SJSA1 (cell line): ENCODE results near the gene LRRFIP1. TPM values are rescaled to one million over a fixed set of nuclear protein-coding genes. Genes with fewer than 3 reads are reported as not detected.
A peak's percentile ranks its signal among the peaks of the same experiment; 100 is the strongest.
"Not testable (repeated sequence)": the region's sequence is repeated elsewhere in the genome, so short reads cannot be mapped to it uniquely, and the experiment has no call there.

ENCODE experiments used
- DNase-seq, 2 experiments: peaks; one replicate each; pipeline ENCODE4 v3.0.0-alpha.2; 2015 to 2020; ENCODE audit warnings: low spot score in 2 of 2, low read depth in 1 of 2
- H3K27ac ChIP-seq: fragments of 250-450 bp; sonication (Bioruptor Pico); 2 replicates; pipeline ENCODE4 v1.5.1; 2020; ENCODE audit warnings: mild to moderate bottlenecking, moderate library complexity
- H3K27me3 ChIP-seq: fragments of 250-450 bp; sonication (Bioruptor Pico); replicated peaks from 2 replicates; pipeline ENCODE4 v1.5.1; 2020; ENCODE audit warnings: mild to moderate bottlenecking, moderate library complexity
- H3K36me3 ChIP-seq: fragments of 250-450 bp; sonication (Bioruptor Pico); 2 replicates; pipeline ENCODE4 v1.5.1; 2020; ENCODE audit warnings: mild to moderate bottlenecking
- H3K4me1 ChIP-seq: fragments of 250-450 bp; sonication (Bioruptor Pico); replicated peaks from 2 replicates; pipeline ENCODE4 v1.6.1; 2021; ENCODE audit warnings: mild to moderate bottlenecking
- H3K4me3 ChIP-seq: fragments of 250-450 bp; sonication (Bioruptor Pico); 2 replicates; pipeline ENCODE4 v1.5.1; 2020; ENCODE audit warnings: mild to moderate bottlenecking
- H3K9me3 ChIP-seq: fragments of 250-450 bp; sonication (Bioruptor Pico); replicated peaks from 2 replicates; pipeline ENCODE4 v1.5.1; 2020; ENCODE audit warnings: mild to moderate bottlenecking
- total RNA-seq: library from RNA; depleted of rRNA; stranded (reverse); fragments of >200 nt; shearing (Covaris generic); gene quantifications from 2 replicates; pipeline ENCODE4 v1.2.3, GENCODE V29; 2014

Gene LRRFIP1
- total RNA-seq, 1 experiment from 2014 or later, result 76.7 TPM

DNA sequence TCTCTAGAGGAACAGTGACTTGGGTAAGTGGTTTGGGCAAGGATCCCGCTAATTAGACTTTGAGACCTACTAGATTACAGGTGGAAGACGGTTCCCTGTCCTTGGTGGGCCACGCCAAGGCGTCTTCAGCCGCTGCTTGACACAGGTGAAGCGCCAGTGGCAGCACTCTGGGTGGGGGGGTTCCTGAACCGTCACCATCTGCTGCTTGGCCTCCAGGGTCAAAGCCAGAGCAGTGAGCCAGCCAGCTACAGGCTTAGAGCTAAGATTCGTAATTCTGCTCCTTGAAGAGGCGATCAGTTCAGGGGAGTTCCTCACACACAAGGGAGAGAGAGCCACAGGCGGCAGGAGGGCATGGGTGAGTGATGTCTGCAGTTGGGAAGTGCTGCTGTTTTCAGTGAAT is 131.8 kb downstream of the LRRFIP1 start:
- H3K4me1 ChIP-seq, result peaks cover 13% of the 10 kb centered on the region
- peaks cover 78% of the 10 kb centered on the region for H3K36me3 ChIP-seq
- no peak overlapping the region for H3K27ac ChIP-seq
- no peak overlapping the region for H3K4me3 ChIP-seq
- no peaks in the 10 kb centered on the region for H3K9me3 ChIP-seq
- H3K27me3 ChIP-seq, result no peaks in the 10 kb centered on the region
- DNase-seq, result peak in 1 of 2 experiments; percentile 33

GRCh38 chr2:237760506-237761502 is 133.4 kb downstream of the LRRFIP1 start:
- Histone ChIP-seq H3K4me1 (peaks cover 13% of the 10 kb centered on the region), H3K9me3 (no peaks in the 10 kb centered on the region), H3K4me3 (no peak overlapping the region), H3K27ac (no peak overlapping the region), H3K36me3 (peaks cover 64% of the 10 kb centered on the region), H3K27me3 (no peaks in the 10 kb centered on the region)
- DNase-seq, result peak in 1 of 2 experiments; percentile 34

GRCh38 chr2:237762291-237763182 is 135.2 kb downstream of the LRRFIP1 start:
- H3K27ac ChIP-seq, H3K4me3 ChIP-seq, H3K9me3 ChIP-seq, H3K27me3 ChIP-seq: not testable (repeated sequence)
- Histone ChIP-seq H3K36me3 (peaks cover 63% of the 10 kb centered on the region), H3K4me1 (peaks cover 13% of the 10 kb centered on the region)
- peak in 1 of 2 experiments; percentile 36 for DNase-seq

- no peaks in the 10 kb centered on the region for H3K9me3 ChIP-seq
- peaks cover 51% of the 10 kb centered on the region for H3K36me3 ChIP-seq
- no peak overlapping the region for H3K4me3 ChIP-seq
- H3K27ac ChIP-seq, result no peak overlapping the region
- no peak for DNase-seq
- H3K27me3 ChIP-seq, result no peaks in the 10 kb centered on the region
- peaks cover 13% of the 10 kb centered on the region for H3K4me1 ChIP-seq
Observed at GRCh38 chr2:237763812-237764211, 136.4 kb downstream of the LRRFIP1 start.

- H3K4me3 ChIP-seq, H3K9me3 ChIP-seq, DNase-seq, H3K27me3 ChIP-seq, H3K27ac ChIP-seq: not testable (repeated sequence)
- Histone ChIP-seq H3K4me1 (peaks cover 13% of the 10 kb centered on the region), H3K36me3 (peaks cover 53% of the 10 kb centered on the region)
Observed at GRCh38 chr2:237765122-237765521, 137.7 kb downstream of the LRRFIP1 start.

DNA sequence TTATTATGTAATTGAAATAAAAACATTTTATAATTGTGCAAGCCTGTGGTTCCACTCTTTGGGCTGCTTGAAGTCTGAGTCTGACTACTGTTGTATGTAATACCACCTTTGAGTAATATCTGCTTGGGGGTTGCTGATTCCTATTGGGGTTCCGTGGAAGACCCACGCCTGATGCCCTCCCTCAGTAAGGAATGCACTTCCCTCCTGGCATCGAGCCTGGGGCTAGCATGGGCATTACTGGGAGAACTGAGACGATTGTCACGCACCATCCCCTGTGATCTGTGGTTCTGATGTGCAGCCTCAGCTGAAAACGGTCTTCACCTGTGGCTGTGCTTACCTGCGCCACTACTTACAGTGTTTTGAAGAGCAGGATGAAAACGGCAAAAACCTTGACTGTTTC is 138.5 kb downstream of the LRRFIP1 start:
- Histone ChIP-seq H3K9me3 (no peaks in the 10 kb centered on the region), H3K4me1 (peaks cover 9% of the 10 kb centered on the region), H3K4me3 (no peak overlapping the region), H3K27me3 (no peaks in the 10 kb centered on the region), H3K36me3 (peaks cover 52% of the 10 kb centered on the region), H3K27ac (no peak overlapping the region)
- no peak for DNase-seq

DNA sequence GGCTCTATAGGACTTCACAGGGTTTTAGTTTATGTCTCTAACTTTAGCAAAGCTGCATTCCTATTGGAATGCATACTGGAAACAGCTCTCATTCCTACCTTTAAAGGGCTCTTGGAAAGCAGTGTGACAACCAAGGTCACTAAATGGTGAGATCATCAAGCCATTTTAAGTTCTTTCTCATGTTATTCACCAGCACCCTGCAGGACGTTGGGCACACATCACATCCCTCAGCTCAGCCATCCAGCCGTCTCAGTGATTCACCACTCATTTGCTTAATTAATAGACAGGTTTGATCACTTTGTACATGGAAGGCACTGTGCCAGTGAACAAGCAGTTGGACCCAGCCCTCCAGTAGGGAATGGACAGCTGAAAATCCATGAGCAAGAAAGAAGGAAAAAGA is 139.0 kb downstream of the LRRFIP1 start:
- DNase-seq, result no peak
- Histone ChIP-seq H3K27me3 (no peaks in the 10 kb centered on the region), H3K9me3 (no peaks in the 10 kb centered on the region), H3K4me3 (no peak overlapping the region), H3K4me1 (peaks cover 9% of the 10 kb centered on the region), H3K27ac (no peak overlapping the region), H3K36me3 (peaks cover 48% of the 10 kb centered on the region)

DNA sequence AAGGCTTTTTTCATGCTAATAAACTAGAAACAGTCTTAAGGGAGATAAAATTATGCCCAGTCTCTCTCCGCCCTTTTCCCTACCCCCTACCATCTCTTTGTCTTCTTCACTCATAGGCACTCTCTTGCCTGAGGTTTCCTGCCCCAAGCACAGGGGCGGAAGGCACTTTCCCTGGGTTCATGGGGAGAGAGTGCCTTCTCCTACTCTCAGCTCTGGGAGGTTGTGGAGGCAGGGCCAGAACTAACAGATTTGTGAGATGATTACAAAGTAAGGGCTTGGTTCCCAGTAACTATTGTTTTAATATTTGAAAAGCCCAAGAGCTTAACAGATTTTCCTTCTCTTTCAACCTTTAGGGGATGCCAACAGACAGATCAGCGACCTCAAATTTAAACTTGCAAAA is 145.1 kb downstream of the LRRFIP1 start:
- Histone ChIP-seq H3K9me3 (no peaks in the 10 kb centered on the region), H3K36me3 (peaks cover 61% of the 10 kb centered on the region), H3K4me1 (no peaks in the 10 kb centered on the region), H3K27me3 (no peaks in the 10 kb centered on the region), H3K4me3 (no peak overlapping the region), H3K27ac (no peak overlapping the region)
- DNase-seq, result no peak

DNA sequence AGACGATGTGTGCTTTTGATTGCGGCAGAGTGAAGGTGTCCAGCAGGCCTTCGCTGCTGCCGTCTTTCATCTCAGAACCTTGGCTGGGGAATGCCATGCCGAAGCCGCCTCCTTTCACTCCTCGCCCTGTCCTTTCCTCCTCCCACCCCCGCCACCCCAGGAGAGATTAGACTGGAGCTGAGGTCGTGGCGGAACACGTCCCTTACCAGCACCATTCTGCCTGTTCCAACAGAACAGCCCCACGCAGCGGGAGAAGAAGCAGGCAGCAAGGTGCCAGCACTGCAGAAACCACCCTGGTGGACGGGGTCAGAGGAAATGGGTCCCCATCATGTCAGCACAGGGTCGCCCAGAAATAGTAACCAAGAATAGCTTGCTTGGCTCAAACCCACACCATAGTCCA is 146.4 kb downstream of the LRRFIP1 start:
- Histone ChIP-seq H3K27me3 (no peaks in the 10 kb centered on the region), H3K9me3 (no peaks in the 10 kb centered on the region), H3K4me3 (no peak overlapping the region), H3K36me3 (peaks cover 73% of the 10 kb centered on the region), H3K27ac (no peak overlapping the region), H3K4me1 (no peaks in the 10 kb centered on the region)
- DNase-seq, result no peak

- H3K27ac ChIP-seq, result no peak overlapping the region
- peaks cover 64% of the 10 kb centered on the region for H3K36me3 ChIP-seq
- no peak overlapping the region for H3K4me3 ChIP-seq
- DNase-seq, result peak; percentile 34 to 67
- no peaks in the 10 kb centered on the region for H3K4me1 ChIP-seq
- no peaks in the 10 kb centered on the region for H3K27me3 ChIP-seq
- H3K9me3 ChIP-seq, result no peaks in the 10 kb centered on the region
Observed at GRCh38 chr2:237774811-237775553, 147.6 kb downstream of the LRRFIP1 start.

DNA sequence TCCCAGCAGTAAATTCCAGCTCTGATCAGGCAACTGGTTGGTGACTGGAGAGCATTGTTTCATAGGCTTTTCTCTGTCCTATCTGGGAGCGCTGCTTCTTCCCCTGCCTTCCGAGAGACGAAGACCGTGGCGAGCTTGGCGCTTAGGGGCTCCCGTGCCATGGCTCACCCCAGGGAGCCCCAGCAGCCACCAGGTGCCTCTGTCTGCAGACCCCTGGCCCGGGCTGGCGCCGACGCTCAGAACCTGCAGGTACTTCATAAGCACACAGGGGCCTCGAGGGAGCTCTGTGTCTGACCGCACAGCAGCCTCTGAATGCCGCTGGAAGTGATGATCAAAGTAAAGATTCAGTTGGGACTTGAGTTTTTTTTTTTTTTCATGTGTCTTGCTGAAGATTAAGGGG is 152.1 kb downstream of the LRRFIP1 start:
- H3K27ac ChIP-seq, result no peak overlapping the region
- peaks cover 68% of the 10 kb centered on the region for H3K36me3 ChIP-seq
- H3K9me3 ChIP-seq, result no peaks in the 10 kb centered on the region
- no peaks in the 10 kb centered on the region for H3K4me1 ChIP-seq
- no peak overlapping the region for H3K4me3 ChIP-seq
- no peaks in the 10 kb centered on the region for H3K27me3 ChIP-seq
- no peak for DNase-seq

DNA sequence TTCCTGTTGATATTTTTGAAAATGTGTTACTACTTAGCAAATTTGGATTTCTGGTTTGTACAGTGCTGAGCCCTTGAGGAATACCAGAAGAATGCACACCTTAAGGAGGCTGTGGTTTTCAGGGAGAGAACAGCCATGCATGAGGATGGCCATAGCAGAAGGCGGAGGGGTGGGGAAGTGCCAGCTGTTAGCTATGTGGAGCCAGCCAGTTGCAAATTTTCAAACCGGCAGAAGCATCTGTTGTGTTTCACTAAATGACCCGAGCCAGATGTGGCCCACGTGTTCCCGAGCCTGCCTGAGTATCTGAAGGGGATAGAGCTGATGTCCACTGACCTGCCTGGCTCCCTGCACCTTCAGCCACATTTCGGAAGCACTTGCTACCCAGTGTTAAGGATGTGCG is 154.8 kb downstream of the LRRFIP1 start:
- Histone ChIP-seq H3K9me3 (peaks cover 2% of the 10 kb centered on the region; the same call in 1 of the 2 replicates), H3K4me3 (no peak overlapping the region), H3K27ac (no peak overlapping the region), H3K4me1 (no peaks in the 10 kb centered on the region), H3K27me3 (no peaks in the 10 kb centered on the region), H3K36me3 (peaks cover 46% of the 10 kb centered on the region)
- DNase-seq, result no peak

DNA sequence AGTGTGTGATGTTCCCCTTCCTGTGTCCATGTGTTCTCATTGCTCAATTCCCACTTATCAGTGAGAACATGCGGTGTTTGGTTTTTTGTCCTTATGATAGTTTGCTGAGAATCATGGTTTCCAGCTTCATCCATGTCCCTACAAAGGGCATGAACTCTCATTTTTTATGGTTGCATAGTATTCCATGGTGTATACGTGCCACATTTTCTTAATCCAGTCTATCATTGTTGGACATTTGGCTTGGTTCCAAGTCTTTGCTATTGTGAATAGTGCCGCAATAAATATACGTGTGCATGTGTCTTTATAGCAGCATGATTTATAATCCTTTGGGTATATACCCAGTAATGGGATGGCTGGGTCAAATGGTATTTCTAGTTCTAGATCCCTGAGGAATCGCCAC is 156.3 kb downstream of the LRRFIP1 start:
- H3K4me1 ChIP-seq, H3K27ac ChIP-seq, DNase-seq, H3K27me3 ChIP-seq, H3K9me3 ChIP-seq, H3K4me3 ChIP-seq: not testable (repeated sequence)
- peaks cover 33% of the 10 kb centered on the region for H3K36me3 ChIP-seq
